ENCODE results near the gene ZP3. TPM values are rescaled to one million over a fixed set of nuclear protein-coding genes. Genes with fewer than 3 reads are reported as not detected.

Gene ZP3
- polyA plus RNA-seq, 1 of the 3 experiments (the other 2 are of a cell fraction), result 5.4 TPM

DNA sequence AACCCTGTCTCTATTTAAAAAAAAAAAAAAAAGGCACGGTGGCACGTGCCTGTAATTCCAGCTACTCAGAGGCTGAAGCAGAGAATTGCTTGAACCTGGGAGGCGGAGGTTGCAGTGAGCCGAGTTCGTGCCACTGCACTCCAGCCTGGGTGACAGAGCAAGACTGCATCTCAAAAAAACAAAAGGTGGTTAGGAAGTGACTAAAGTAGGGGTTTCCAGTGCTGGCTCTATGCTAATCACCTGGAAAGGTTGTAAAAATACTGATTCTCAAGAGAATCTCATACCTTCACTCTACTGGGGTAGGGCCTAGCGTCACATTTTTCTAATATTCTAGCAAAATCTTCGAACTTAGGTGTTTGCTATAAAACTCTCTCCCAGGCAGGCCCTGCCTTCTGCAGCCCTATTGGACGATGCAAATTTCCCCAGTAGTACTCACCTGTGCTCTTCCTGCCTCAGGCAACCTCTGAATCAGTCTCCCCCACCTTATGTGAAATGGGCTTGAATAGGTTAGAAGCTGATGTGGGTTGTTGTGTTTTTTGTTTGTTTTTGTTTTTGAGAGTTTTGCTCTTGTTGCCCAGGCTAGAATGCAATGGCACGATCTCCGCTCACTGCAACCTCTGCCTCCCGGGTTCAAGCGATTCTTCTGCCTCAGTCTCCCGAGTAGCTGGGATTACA is 3.5 kb downstream of the ZP3 start:
- no peaks in the 10 kb centered on the region for H3F3A ChIP-seq (replicated peaks; ENCODE audit: insufficient read depth)
- no peak for DNase-seq
- no peaks in the 10 kb centered on the region for H3K9me2 ChIP-seq
- TF ChIP-seq NRF1 (IDR thresholded peaks at IDR 0.05; ENCODE audit: low read depth, low read length), result no peak
- TF ChIP-seq EP300 (IDR thresholded peaks at IDR 0.05; ENCODE audit: borderline replicate concordance in 1 of 2, low read depth in 1 of 2, low read length in 1 of 2), result no peak
- no peak for TF ChIP-seq SIN3A (IDR thresholded peaks at IDR 0.05; ENCODE audit: borderline replicate concordance, low read depth, low read length)
- TF ChIP-seq EZH2phosphoT487 (IDR thresholded peaks at IDR 0.05; ENCODE audit: borderline replicate concordance, low read depth), result no peak
- TF ChIP-seq, protein P1, sequence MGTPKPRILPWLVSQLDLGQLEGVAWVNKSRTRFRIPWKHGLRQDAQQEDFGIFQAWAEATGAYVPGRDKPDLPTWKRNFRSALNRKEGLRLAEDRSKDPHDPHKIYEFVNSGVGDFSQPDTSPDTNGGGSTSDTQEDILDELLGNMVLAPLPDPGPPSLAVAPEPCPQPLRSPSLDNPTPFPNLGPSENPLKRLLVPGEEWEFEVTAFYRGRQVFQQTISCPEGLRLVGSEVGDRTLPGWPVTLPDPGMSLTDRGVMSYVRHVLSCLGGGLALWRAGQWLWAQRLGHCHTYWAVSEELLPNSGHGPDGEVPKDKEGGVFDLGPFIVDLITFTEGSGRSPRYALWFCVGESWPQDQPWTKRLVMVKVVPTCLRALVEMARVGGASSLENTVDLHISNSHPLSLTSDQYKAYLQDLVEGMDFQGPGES (IDR thresholded peaks at IDR 0.05; ENCODE audit: low read depth, low read length), result no peak
- no peak for TF ChIP-seq RAD21 (IDR thresholded peaks at IDR 0.05; ENCODE audit: low read length)
- no peak for TF ChIP-seq GABPA (IDR thresholded peaks at IDR 0.05; ENCODE audit: low read depth)
- TF ChIP-seq GATA2 (CRISPR knock-in tag; IDR thresholded peaks at IDR 0.05), result no peak
- TF ChIP-seq TAF1 (IDR thresholded peaks at IDR 0.05; ENCODE audit: borderline replicate concordance, low read depth, low read length), result no peak
- TF ChIP-seq, protein P2, sequence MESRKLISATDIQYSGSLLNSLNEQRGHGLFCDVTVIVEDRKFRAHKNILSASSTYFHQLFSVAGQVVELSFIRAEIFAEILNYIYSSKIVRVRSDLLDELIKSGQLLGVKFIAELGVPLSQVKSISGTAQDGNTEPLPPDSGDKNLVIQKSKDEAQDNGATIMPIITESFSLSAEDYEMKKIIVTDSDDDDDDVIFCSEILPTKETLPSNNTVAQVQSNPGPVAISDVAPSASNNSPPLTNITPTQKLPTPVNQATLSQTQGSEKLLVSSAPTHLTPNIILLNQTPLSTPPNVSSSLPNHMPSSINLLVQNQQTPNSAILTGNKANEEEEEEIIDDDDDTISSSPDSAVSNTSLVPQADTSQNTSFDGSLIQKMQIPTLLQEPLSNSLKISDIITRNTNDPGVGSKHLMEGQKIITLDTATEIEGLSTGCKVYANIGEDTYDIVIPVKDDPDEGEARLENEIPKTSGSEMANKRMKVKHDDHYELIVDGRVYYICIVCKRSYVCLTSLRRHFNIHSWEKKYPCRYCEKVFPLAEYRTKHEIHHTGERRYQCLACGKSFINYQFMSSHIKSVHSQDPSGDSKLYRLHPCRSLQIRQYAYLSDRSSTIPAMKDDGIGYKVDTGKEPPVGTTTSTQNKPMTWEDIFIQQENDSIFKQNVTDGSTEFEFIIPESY (IDR thresholded peaks at IDR 0.05; ENCODE audit: borderline replicate concordance, low read depth), result no peak
- TF ChIP-seq, protein P3, sequence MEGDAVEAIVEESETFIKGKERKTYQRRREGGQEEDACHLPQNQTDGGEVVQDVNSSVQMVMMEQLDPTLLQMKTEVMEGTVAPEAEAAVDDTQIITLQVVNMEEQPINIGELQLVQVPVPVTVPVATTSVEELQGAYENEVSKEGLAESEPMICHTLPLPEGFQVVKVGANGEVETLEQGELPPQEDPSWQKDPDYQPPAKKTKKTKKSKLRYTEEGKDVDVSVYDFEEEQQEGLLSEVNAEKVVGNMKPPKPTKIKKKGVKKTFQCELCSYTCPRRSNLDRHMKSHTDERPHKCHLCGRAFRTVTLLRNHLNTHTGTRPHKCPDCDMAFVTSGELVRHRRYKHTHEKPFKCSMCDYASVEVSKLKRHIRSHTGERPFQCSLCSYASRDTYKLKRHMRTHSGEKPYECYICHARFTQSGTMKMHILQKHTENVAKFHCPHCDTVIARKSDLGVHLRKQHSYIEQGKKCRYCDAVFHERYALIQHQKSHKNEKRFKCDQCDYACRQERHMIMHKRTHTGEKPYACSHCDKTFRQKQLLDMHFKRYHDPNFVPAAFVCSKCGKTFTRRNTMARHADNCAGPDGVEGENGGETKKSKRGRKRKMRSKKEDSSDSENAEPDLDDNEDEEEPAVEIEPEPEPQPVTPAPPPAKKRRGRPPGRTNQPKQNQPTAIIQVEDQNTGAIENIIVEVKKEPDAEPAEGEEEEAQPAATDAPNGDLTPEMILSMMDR (IDR thresholded peaks at IDR 0.05), result no peak
- TF ChIP-seq FOXM1 (IDR thresholded peaks at IDR 0.05; ENCODE audit: low read depth), result no peak
- no peaks in the 10 kb centered on the region for H3K79me2 ChIP-seq (ENCODE audit: insufficient read depth)
- ChIA-PET CTCF (no interaction called here), POLR2A (no interaction called here)
- no peaks in the 10 kb centered on the region for H3K27me3 ChIP-seq (ENCODE audit: insufficient read depth)
- no peak overlapping the region for H3K4me3 ChIP-seq (ENCODE audit: low read depth in 2 of 2, low read length in 1 of 2)
- WGBS (ENCODE audit: low lambda C conversion rate), result 90% methylated on average over 13 of the region's 13 CpGs
- H3K4me1 ChIP-seq (ENCODE audit: control insufficient read depth in 1 of 2, insufficient read depth in 2 of 2, low read depth in 1 of 2, low read length in 1 of 2), result no peaks in the 10 kb centered on the region
- no peak overlapping the region for H3K4me2 ChIP-seq
- no peak overlapping the region for H3K27ac ChIP-seq (ENCODE audit: low read depth in 2 of 2, low read length in 1 of 2)
- H4K20me1 ChIP-seq (ENCODE audit: insufficient read depth), result no peaks in the 10 kb centered on the region
- H3K36me3 ChIP-seq (replicated peaks in 1 of 2; ENCODE audit: control insufficient read depth in 1 of 2, insufficient read depth in 2 of 2, low read length in 1 of 2), result no peaks in the 10 kb centered on the region
- H3K9ac ChIP-seq, result no peak overlapping the region
- no peak overlapping the region for H2AFZ ChIP-seq (ENCODE audit: low read depth)
- H3K9me3 ChIP-seq, result no peaks in the 10 kb centered on the region

Measured in SK-N-SH (cell line).